Measurements from ENCODE around the gene SNX13. TPM values are rescaled to one million over a fixed set of nuclear protein-coding genes. Genes with fewer than 3 reads are reported as not detected.

Gene SNX13
- total and polyA plus RNA-seq, 2 donors (not counting 3 experiments of a cell fraction or from before 2014, with no cell fraction given) = 6.1 to 28.5 TPM

- no peaks in the 10 kb centered on the region for H3K36me3 ChIP-seq (ENCODE audit: control insufficient read depth in 2 of 2, extremely low read depth in 1 of 2, insufficient read depth in 2 of 2, low read length in 2 of 2)
- H3K27me3 ChIP-seq (ENCODE audit: control insufficient read depth in 2 of 2, insufficient read depth in 2 of 2, low read length in 2 of 2) = no peaks in the 10 kb centered on the region
- CTCF ChIA-PET = no interaction called here
- DNase-seq (ENCODE audit: low read depth, low spot score) (no peak), FAIRE-seq (no peak)
- BruUV-seq (replicated peaks) = no TSS peak
- no peaks in the 10 kb centered on the region for H3K79me2 ChIP-seq (ENCODE audit: control insufficient read depth, insufficient read depth, low read length)
- no peak overlapping the region for H2AFZ ChIP-seq (ENCODE audit: low read depth, low read length)
- no peak overlapping the region for H3K4me3 ChIP-seq (replicated peaks in 1 of 3; ENCODE audit: insufficient read depth in 1 of 3, low read depth in 1 of 3, low read length in 3 of 3)
- H3K4me1 ChIP-seq (ENCODE audit: control insufficient read depth, extremely low read depth, insufficient read depth, low read length) = no peaks in the 10 kb centered on the region
- intact Hi-C loops (cut with micrococcal nuclease) (no loop called here), dilution Hi-C loops (cut with MboI; ENCODE audit: extremely low pct_ligation_motif_present, low sequenced_read_pairs) (no loop called here)
- H3K27ac ChIP-seq (ENCODE audit: insufficient read depth, low read depth, low read length) = no peak overlapping the region
- H3K9me1 ChIP-seq (replicated peaks; ENCODE audit: control insufficient read depth, extremely low read depth, insufficient read depth, low read length) = no peaks in the 10 kb centered on the region
- no peaks in the 10 kb centered on the region for H4K20me1 ChIP-seq (replicated peaks; ENCODE audit: control insufficient read depth, extremely low read depth, insufficient read depth, low read length)
- POLR2A ChIA-PET = no interaction called here
- no peak for TF ChIP-seq GATA2 (IDR thresholded peaks at IDR 0.05; ENCODE audit: insufficient read depth, insufficient read length, low read depth, low read length)
- TF ChIP-seq MAX (IDR thresholded peaks at IDR 0.05; ENCODE audit: insufficient read depth, insufficient read length) = no peak
- no peak for TF ChIP-seq POLR2A (IDR thresholded peaks at IDR 0.05; ENCODE audit: low read depth, low read length)
- TF ChIP-seq POLR2AphosphoS5 (IDR thresholded peaks at IDR 0.05; ENCODE audit: insufficient read depth, low read depth, low read length) = no peak
- no peak for TF ChIP-seq FOS (IDR thresholded peaks at IDR 0.05; ENCODE audit: borderline replicate concordance, insufficient read depth, low read length)
- TF ChIP-seq EZH2 (IDR thresholded peaks at IDR 0.05; ENCODE audit: borderline replicate concordance, low read depth, low read length, severe bottlenecking) = no peak
- no peak for TF ChIP-seq MYC (IDR thresholded peaks at IDR 0.05; ENCODE audit: low read depth, low read length)
- no peak for TF ChIP-seq JUN (IDR thresholded peaks at IDR 0.05; ENCODE audit: borderline replicate concordance, insufficient read depth, insufficient read length, low read depth)
- TF ChIP-seq, protein P1, sequence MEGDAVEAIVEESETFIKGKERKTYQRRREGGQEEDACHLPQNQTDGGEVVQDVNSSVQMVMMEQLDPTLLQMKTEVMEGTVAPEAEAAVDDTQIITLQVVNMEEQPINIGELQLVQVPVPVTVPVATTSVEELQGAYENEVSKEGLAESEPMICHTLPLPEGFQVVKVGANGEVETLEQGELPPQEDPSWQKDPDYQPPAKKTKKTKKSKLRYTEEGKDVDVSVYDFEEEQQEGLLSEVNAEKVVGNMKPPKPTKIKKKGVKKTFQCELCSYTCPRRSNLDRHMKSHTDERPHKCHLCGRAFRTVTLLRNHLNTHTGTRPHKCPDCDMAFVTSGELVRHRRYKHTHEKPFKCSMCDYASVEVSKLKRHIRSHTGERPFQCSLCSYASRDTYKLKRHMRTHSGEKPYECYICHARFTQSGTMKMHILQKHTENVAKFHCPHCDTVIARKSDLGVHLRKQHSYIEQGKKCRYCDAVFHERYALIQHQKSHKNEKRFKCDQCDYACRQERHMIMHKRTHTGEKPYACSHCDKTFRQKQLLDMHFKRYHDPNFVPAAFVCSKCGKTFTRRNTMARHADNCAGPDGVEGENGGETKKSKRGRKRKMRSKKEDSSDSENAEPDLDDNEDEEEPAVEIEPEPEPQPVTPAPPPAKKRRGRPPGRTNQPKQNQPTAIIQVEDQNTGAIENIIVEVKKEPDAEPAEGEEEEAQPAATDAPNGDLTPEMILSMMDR (IDR thresholded peaks at IDR 0.05; ENCODE audit: extremely low read depth in 1 of 2, insufficient read depth in 1 of 2, low read depth in 1 of 2, low read length in 2 of 2) = no peak
- no peak overlapping the region for H3K9ac ChIP-seq (replicated peaks; ENCODE audit: extremely low read depth, insufficient read depth, low read length)
- no peaks in the 10 kb centered on the region for H3K9me3 ChIP-seq (replicated peaks; ENCODE audit: control insufficient read depth, insufficient read depth, low read length)
- H3K4me2 ChIP-seq (ENCODE audit: insufficient read depth, low read length) = no peak overlapping the region
Measured at GRCh38 chr7:17951742-17952254, 11.5 kb upstream of the SNX13 start.
